Esophagus muscularis mucosa (tissue), 4 donors: ENCODE data around the gene ATP5F1D. TPM values are rescaled to one million over a fixed set of nuclear protein-coding genes. Genes with fewer than 3 reads are reported as not detected.
A peak's percentile ranks its signal among the peaks of the same experiment; 100 is the strongest.

Experiments
- DNase-seq: peaks from one replicate; pipeline ENCODE4 v3.0.0-alpha.2; 2017; ENCODE audit errors: extremely low spot score
- H3K27ac ChIP-seq, 4 donors: fragments of 200-600 bp; sonication (generic); replicated peaks in 1 of 4; 1 replicate in 3 of 4; 2 replicates in 1 of 4; pipeline ENCODE4 v1.5.1; 2016 to 2019; ENCODE audit warnings: mild to moderate bottlenecking in 1 of 4
- H3K27me3 ChIP-seq, 4 donors: fragments of 200-600 bp; sonication (generic); one replicate each; pipeline versions ENCODE4 v1.5.1 to v1.6.0; 2016 to 2019
- H3K36me3 ChIP-seq, 4 donors: fragments of 200-600 bp; sonication (generic); one replicate each; pipeline ENCODE4 v1.5.1; 2016 to 2019
- H3K4me1 ChIP-seq, 4 donors: fragments of 200-600 bp; sonication (generic); one replicate each; pipeline ENCODE4 v1.5.1; 2016 to 2019
- H3K4me3 ChIP-seq, 4 donors: fragments of 200-600 bp; sonication (generic); 1 replicate in 2 of 4; 2 replicates in 2 of 4; pipeline ENCODE4 v1.5.1; 2016 to 2019; ENCODE audit warnings: mild to moderate bottlenecking in 4 of 4, moderate library complexity in 1 of 4
- H3K9me3 ChIP-seq, 4 donors: fragments of 200-600 bp; sonication (generic); 1 replicate in 3 of 4; 2 replicates in 1 of 4; pipeline ENCODE4 v1.5.1; 2016 to 2019
- EP300 ChIP-seq: sonication (generic); formaldehyde crosslinking; IDR thresholded peaks from one replicate; pipeline ENCODE4 v1.6.1; 2017; ENCODE audit warnings: antibody characterized with exemption
- POLR2A ChIP-seq: fragments of 450-650 bp; IDR thresholded peaks from one replicate; pipeline ENCODE4 v1.6.1; 2017; ENCODE audit warnings: antibody characterized with exemption, moderate library complexity, mild to moderate bottlenecking, low read depth
- POLR2AphosphoS5 ChIP-seq, 2 donors: sonication (generic); formaldehyde crosslinking; IDR thresholded peaks; one replicate each; pipeline ENCODE4 v1.6.1; 2017; ENCODE audit warnings: antibody characterized with exemption in 2 of 2
- WGBS: methylation state at CpG from one replicate; pipeline ENCODE4 v1.1.5; 2018; 5-methylcytosine and 5-hydroxymethylcytosine counted together
- intact Hi-C: fragments of 100-400 bp; cut with DNase I; formaldehyde crosslinking; loops from one replicate; pipeline ENCODE4 v1.15.1; 2023
- total RNA-seq, 4 donors: library from RNA; depleted of rRNA; stranded (reverse); fragments of >200 nt; gene quantifications; one replicate each; pipeline versions ENCODE4 v1.1.0 to v1.2.1, GENCODE V29; 2016
- TF ChIP-seq, protein P1 (sequence below), 3 experiments: fragments of 200-600 bp in 2 of 3; fragments of 450-650 bp in 1 of 3; sonication (generic) in 2 of 3; IDR thresholded peaks; one replicate each; pipeline ENCODE4 v1.5.1; 2017 to 2019; ENCODE audit warnings: antibody characterized with exemption in 3 of 3, mild to moderate bottlenecking in 2 of 3, moderate library complexity in 1 of 3

Gene ATP5F1D
- total RNA-seq, 4 donors from 2014 or later = 77.5 to 140 (median 109) TPM

DNA sequence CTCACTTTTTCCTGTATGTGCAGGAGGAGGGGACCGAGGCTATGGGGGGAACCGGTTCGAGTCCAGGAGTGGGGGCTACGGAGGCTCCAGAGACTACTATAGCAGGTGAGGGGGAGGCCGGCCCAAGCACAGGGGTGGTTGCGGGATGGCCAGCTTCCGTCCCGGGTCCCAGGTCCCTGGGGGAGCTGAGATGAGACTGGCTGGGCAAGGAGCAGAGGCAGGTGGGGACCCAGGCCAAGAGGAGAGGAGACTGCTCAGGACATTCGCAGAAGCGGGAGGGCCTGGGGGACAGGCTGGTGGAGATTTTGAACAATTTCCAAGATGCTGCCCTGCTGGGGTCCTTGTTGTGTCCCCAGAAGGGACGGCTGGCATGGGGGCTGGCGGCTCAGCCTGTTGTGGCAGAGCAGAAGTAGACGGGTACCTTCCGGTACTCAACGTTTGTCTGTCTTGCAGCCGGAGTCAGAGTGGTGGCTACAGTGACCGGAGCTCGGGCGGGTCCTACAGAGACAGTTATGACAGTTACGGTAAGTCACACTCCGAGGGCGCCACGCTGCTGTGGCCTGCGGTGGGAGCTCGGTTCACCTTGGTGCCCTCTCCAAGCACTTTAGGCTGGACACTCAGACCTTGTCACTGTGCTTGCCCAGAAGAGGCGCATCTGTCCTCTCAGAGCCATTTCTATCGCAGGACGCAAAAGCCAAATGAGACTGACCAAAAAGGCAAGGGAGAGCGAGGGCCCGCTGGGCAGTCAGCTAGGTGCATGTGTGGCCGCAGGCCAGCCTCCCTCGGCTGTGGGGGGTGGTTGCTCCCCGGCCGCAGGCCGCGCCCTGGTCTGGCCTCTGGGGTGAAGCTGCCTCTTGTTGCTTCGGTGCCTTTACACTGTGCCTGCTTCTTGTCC lies 30.2 kb downstream of the ATP5F1D start:
- WGBS = 65% methylated on average over 28 of the region's 37 CpGs
- Histone ChIP-seq H3K4me1 (peaks cover 79 to 88% (median 85%) of the 10 kb centered on the region in 4 donors), H3K9me3 (no peaks in the 10 kb centered on the region), H3K27ac (peak overlapping the region; percentile 97 to 100 (median 100)), H3K27me3 (no peaks in the 10 kb centered on the region), H3K36me3 (peaks cover 34 to 48% (median 46%) of the 10 kb centered on the region in 4 donors), H3K4me3 (peak overlapping the region; percentile 68 to 95 (median 86))
- DNase-seq = no peak
- TF ChIP-seq, protein P1, sequence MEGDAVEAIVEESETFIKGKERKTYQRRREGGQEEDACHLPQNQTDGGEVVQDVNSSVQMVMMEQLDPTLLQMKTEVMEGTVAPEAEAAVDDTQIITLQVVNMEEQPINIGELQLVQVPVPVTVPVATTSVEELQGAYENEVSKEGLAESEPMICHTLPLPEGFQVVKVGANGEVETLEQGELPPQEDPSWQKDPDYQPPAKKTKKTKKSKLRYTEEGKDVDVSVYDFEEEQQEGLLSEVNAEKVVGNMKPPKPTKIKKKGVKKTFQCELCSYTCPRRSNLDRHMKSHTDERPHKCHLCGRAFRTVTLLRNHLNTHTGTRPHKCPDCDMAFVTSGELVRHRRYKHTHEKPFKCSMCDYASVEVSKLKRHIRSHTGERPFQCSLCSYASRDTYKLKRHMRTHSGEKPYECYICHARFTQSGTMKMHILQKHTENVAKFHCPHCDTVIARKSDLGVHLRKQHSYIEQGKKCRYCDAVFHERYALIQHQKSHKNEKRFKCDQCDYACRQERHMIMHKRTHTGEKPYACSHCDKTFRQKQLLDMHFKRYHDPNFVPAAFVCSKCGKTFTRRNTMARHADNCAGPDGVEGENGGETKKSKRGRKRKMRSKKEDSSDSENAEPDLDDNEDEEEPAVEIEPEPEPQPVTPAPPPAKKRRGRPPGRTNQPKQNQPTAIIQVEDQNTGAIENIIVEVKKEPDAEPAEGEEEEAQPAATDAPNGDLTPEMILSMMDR (IDR thresholded peaks at IDR 0.05) = no peak
- TF ChIP-seq EP300 (no peak), POLR2A (no peak), POLR2AphosphoS5 (IDR thresholded peaks at IDR 0.05) (no peak)
- intact Hi-C loops = no loop called here

DNA sequence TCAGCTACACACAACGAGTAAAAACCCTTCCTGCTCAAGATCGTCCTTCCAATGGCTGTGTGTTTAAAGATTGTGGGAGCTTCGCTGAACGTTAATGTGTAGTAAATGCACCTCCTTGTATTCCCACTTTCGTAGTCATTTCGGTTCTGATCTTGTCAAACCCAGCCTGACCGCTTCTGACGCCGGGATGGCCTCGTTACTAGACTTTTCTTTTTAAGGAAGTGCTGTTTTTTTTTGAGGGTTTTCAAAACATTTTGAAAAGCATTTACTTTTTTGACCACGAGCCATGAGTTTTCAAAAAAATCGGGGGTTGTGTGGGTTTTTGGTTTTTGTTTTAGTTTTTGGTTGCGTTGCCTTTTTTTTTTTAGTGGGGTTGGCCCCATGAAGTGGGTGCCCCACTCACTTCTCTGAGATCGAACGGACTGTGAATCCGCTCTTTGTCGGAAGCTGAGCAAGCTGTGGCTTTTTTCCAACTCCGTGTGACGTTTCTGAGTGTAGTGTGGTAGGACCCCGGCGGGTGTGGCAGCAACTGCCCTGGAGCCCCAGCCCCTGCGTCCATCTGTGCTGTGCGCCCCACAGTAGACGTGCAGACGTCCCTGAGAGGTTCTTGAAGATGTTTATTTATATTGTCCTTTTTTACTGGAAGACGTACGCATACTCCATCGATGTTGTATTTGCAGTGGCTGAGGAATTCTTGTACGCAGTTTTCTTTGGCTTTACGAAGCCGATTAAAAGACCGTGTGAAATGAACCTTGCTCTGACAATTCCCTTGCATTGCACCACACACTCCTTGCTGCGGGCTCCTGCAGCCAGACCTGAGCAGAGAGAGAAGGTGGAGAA lies 31.1 kb downstream of the ATP5F1D start:
- Histone ChIP-seq H3K27me3 (no peaks in the 10 kb centered on the region), H3K9me3 (no peaks in the 10 kb centered on the region), H3K4me3 (peak overlapping the region; percentile 68 to 95 (median 86)), H3K4me1 (peaks cover 73 to 84% (median 82%) of the 10 kb centered on the region in 4 donors), H3K27ac (peak overlapping the region; percentile 97 to 100 (median 100)), H3K36me3 (peaks cover 34 to 57% (median 51%) of the 10 kb centered on the region in 4 donors)
- intact Hi-C loops = no loop called here
- 56% methylated on average over 33 of the region's 33 CpGs for WGBS
- TF ChIP-seq POLR2AphosphoS5 (IDR thresholded peaks at IDR 0.05) (no peak), POLR2A (peak; percentile 5)
- DNase-seq = no peak

DNA sequence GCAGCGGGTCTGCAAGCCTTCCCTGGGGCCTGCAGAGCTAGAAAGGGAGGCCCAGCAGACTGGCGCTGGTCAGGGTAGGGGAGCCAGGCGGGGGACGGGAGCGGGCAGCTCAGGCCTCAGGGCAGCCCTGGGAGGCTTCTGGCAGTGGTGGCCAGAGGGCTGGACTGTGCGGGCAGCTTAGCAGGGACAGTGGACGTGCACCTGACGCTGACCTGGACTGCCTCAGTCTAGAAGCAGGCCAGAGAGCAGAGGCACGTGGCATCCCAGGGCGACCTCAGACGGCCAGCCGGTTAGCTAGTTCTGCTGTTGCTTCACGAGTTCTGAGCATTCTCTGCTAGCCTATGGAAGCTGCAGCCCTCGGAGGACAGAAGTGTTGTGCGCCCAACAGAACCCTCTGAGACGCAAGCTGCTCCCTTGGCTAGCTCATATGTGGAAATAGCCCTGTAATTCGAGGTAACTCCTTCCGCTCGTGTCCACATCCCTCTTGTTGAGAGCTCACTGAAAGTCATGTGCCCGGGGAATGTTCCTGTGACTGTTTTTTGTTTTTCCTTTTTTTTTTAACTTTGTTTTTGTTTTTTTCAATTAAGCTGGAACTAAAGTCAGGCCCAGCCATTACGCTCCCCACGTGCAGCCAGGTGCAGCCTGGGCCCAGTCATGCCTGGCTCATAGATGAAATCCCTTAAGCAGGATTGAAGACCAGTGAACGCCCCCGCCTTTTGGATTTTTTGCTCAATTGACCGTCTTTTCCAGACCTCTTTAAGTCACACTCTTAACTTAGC lies 31.9 kb downstream of the ATP5F1D start:
- TF ChIP-seq, protein P1 (IDR thresholded peaks at IDR 0.05) = no peak
- TF ChIP-seq EP300 (no peak), POLR2A (no peak), POLR2AphosphoS5 (IDR thresholded peaks at IDR 0.05) (no peak)
- 69% methylated on average over 21 of the region's 25 CpGs for WGBS
- H3K27me3 ChIP-seq = no peaks in the 10 kb centered on the region
- intact Hi-C loops = no loop called here
- peaks cover 65 to 84% (median 74%) of the 10 kb centered on the region in 4 donors for H3K4me1 ChIP-seq
- H3K36me3 ChIP-seq = peaks cover 34 to 59% (median 57%) of the 10 kb centered on the region in 4 donors
- H3K4me3 ChIP-seq = no peak overlapping the region
- H3K9me3 ChIP-seq = no peaks in the 10 kb centered on the region
- no peak for DNase-seq
- H3K27ac ChIP-seq = peak overlapping the region; percentile 97 to 100 (median 100)

DNA sequence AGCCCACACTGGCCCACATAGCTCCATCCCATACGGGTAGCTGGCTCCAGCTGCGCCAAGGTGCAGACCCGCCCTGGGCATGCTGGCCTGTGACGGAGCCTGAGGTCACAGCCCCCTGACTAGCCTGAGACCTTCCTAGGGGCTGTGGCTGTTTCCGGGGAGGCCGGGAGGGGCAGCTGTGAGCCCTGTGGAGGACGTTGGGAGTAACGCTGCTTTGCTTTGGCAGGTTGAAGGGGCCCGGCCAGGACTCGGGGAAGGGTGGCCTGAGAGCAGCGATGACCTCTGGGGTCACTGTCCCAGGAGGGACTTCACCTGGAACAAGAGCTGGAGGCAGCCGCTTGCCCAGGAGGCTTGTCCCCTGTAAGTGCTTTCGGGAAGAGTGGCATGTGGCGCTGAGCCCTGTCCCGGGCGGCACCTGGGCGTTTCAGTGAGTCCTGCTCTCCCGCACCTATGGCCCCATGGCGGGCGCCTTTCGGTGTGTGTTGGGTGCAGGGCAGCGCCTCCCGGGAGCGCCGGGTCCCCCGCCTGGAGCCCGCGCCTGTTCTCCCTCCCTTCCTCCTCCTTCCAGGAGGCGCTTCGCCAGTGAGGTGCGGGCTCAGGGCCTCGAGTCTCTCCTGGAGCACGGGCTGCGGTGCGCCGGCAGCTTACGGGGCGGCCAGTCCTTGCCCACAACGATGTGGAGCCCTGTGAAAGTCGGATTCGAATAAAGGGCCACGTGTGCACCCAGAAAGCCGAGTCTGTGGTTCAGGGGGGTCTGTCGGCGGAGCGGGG lies 32.7 kb downstream of the ATP5F1D start:
- H3K9me3 ChIP-seq = no peaks in the 10 kb centered on the region
- TF ChIP-seq, protein P1 (IDR thresholded peaks at IDR 0.05) = no peak
- TF ChIP-seq POLR2AphosphoS5 (IDR thresholded peaks at IDR 0.05) (no peak), EP300 (no peak), POLR2A (no peak)
- peak overlapping the region; percentile 53 to 70 (median 70) for H3K4me3 ChIP-seq
- peaks cover 34 to 67% (median 65%) of the 10 kb centered on the region in 4 donors for H3K36me3 ChIP-seq
- intact Hi-C loops = no loop called here
- peaks cover 60 to 80% (median 69%) of the 10 kb centered on the region in 4 donors for H3K4me1 ChIP-seq
- DNase-seq = no peak
- H3K27ac ChIP-seq = peak overlapping the region; percentile 97 to 100 (median 100)
- H3K27me3 ChIP-seq = no peaks in the 10 kb centered on the region
- 74% methylated on average over 30 of the region's 46 CpGs for WGBS
